Measurements from ENCODE around the gene ZNF804A. TPM values are rescaled to one million over a fixed set of nuclear protein-coding genes. Genes with fewer than 3 reads are reported as not detected.
A peak's percentile ranks its signal among the peaks of the same experiment; 100 is the strongest.

Gene ZNF804A
- polyA plus RNA-seq, 3 donors, result 0.83 to 3.7 (median 1.8) TPM

DNA sequence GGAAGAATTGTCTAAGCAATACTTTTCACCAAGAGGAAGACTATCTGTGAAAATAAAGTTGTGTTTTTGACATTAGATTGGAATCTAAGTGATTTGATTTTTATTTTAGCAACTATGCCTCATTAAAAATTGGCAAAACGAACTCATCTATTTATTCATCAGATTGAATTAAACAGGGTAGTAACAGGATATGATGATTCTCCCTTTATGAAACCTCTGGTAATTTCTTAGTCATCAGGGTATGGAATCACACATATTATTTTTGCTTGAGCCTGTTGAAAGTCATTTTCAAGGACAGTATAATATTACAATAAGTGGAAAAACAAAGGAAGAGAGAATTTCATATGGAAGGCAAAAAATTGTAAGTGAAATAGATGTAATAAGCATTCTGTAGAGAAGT lies 22.0 kb downstream of the ZNF804A start:
- Histone ChIP-seq H3K9ac (ENCODE audit: insufficient read depth, low read length, poor library complexity, severe bottlenecking) (no peak overlapping the region), H3K27ac (ENCODE audit: low read depth in 1 of 2, low read length in 2 of 2) (peak overlapping the region in 1 of 2 donors; percentile 37), H3K9me3 (replicated peaks in 1 of 2; ENCODE audit: control insufficient read depth in 1 of 2, insufficient read depth in 1 of 2, low read length in 2 of 2) (no peaks in the 10 kb centered on the region), H4K20me1 (ENCODE audit: insufficient read depth, low read length) (no peaks in the 10 kb centered on the region), H3K4me2 (replicated peaks; ENCODE audit: extremely low read depth, low read length, poor library complexity, severe bottlenecking) (no peak overlapping the region), H3K4me1 (ENCODE audit: control insufficient read depth in 1 of 2, insufficient read depth in 2 of 2, low read length in 2 of 2) (peaks cover 0 to 7% of the 10 kb centered on the region in 2 donors), H3K27me3 (ENCODE audit: control insufficient read depth in 2 of 2, insufficient read depth in 2 of 2, low read length in 2 of 2) (no peaks in the 10 kb centered on the region), H2AFZ (ENCODE audit: insufficient read depth, low read depth, low read length, poor library complexity, severe bottlenecking) (no peak overlapping the region), H3K36me3 (replicated peaks in 1 of 2; ENCODE audit: control insufficient read depth in 1 of 2, insufficient read depth in 2 of 2, low read length in 2 of 2) (no peaks in the 10 kb centered on the region), H3K79me2 (ENCODE audit: insufficient read depth, low read length) (no peaks in the 10 kb centered on the region), H3K4me3 (replicated peaks in 1 of 3; ENCODE audit: low read depth in 2 of 3, low read length in 3 of 3) (no peak overlapping the region)
- WGBS (ENCODE audit: insufficient coverage), result no CpG with 5 or more reads among the region's 1 CpG
- peak overlapping the region in 2 of 7 donors; percentile 61 to 81 for H3K27ac Mint-ChIP-seq
- H3K4me3 Mint-ChIP-seq, result no peak overlapping the region
- DNase-seq, result peak in 1 of 3 donors; percentile 31
- peaks cover 6% of the 10 kb centered on the region for H3K4me1 Mint-ChIP-seq
- intact Hi-C loops (cut with micrococcal nuclease), result no loop called here
- H3K27me3 Mint-ChIP-seq (ENCODE audit: low read depth in 3 of 3), result no peaks in the 10 kb centered on the region
- H3K9me3 Mint-ChIP-seq, result no peaks in the 10 kb centered on the region
- H3K36me3 Mint-ChIP-seq, result peaks cover 0 to 3% of the 10 kb centered on the region in 2 donors
- TF ChIP-seq, protein P1, sequence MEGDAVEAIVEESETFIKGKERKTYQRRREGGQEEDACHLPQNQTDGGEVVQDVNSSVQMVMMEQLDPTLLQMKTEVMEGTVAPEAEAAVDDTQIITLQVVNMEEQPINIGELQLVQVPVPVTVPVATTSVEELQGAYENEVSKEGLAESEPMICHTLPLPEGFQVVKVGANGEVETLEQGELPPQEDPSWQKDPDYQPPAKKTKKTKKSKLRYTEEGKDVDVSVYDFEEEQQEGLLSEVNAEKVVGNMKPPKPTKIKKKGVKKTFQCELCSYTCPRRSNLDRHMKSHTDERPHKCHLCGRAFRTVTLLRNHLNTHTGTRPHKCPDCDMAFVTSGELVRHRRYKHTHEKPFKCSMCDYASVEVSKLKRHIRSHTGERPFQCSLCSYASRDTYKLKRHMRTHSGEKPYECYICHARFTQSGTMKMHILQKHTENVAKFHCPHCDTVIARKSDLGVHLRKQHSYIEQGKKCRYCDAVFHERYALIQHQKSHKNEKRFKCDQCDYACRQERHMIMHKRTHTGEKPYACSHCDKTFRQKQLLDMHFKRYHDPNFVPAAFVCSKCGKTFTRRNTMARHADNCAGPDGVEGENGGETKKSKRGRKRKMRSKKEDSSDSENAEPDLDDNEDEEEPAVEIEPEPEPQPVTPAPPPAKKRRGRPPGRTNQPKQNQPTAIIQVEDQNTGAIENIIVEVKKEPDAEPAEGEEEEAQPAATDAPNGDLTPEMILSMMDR (IDR thresholded peaks at IDR 0.05), result no peak

DNA sequence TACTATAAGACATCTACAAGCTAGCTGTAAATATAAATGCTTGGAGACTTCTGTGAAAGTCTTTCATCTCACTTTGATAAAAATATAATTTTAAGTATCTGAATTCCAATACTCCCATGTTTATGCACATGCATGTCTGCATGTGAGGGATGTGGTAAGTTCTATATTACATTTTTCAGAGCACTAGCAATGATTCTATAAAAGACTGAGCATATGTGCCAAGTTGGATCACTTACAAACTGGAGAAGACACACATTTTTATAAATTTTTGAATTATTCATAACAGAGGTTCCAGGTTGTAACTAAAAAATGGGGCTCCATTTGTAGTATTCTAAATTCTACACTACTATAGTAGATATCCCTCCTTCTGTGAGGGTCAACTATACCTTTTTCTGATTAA lies 26.0 kb downstream of the ZNF804A start:
- no peak overlapping the region for H3K4me2 ChIP-seq (replicated peaks; ENCODE audit: extremely low read depth, low read length, poor library complexity, severe bottlenecking)
- no peaks in the 10 kb centered on the region for H3K9me3 ChIP-seq (replicated peaks in 1 of 2; ENCODE audit: control insufficient read depth in 1 of 2, insufficient read depth in 1 of 2, low read length in 2 of 2)
- no peak for DNase-seq
- intact Hi-C loops (cut with micrococcal nuclease), result no loop called here
- H3K27me3 Mint-ChIP-seq (ENCODE audit: low read depth in 3 of 3), result peaks cover 0 to 1% (median 0%) of the 10 kb centered on the region in 3 donors
- no peak overlapping the region for H3K4me3 Mint-ChIP-seq
- peaks cover 0 to 6% (median 0%) of the 10 kb centered on the region in 7 donors for H3K9me3 Mint-ChIP-seq
- peaks cover 3 to 11% of the 10 kb centered on the region in 2 donors for H3K4me1 ChIP-seq (ENCODE audit: control insufficient read depth in 1 of 2, insufficient read depth in 2 of 2, low read length in 2 of 2)
- H3K27me3 ChIP-seq (ENCODE audit: control insufficient read depth in 2 of 2, insufficient read depth in 2 of 2, low read length in 2 of 2), result no peaks in the 10 kb centered on the region
- no peaks in the 10 kb centered on the region for H3K36me3 ChIP-seq (replicated peaks in 1 of 2; ENCODE audit: control insufficient read depth in 1 of 2, insufficient read depth in 2 of 2, low read length in 2 of 2)
- H3K9ac ChIP-seq (ENCODE audit: insufficient read depth, low read length, poor library complexity, severe bottlenecking), result no peak overlapping the region
- no peak overlapping the region for H3K4me3 ChIP-seq (replicated peaks in 1 of 3; ENCODE audit: low read depth in 2 of 3, low read length in 3 of 3)
- H3K4me1 Mint-ChIP-seq, result peaks cover 12% of the 10 kb centered on the region
- H2AFZ ChIP-seq (ENCODE audit: insufficient read depth, low read depth, low read length, poor library complexity, severe bottlenecking), result no peak overlapping the region
- H4K20me1 ChIP-seq (ENCODE audit: insufficient read depth, low read length), result no peaks in the 10 kb centered on the region
- TF ChIP-seq, protein P1 (IDR thresholded peaks at IDR 0.05), result no peak
- H3K27ac ChIP-seq (ENCODE audit: low read depth in 1 of 2, low read length in 2 of 2), result no peak overlapping the region
- H3K27ac Mint-ChIP-seq, result no peak overlapping the region
- no peaks in the 10 kb centered on the region for H3K79me2 ChIP-seq (ENCODE audit: insufficient read depth, low read length)
- H3K36me3 Mint-ChIP-seq, result peaks cover 0 to 3% of the 10 kb centered on the region in 2 donors

Data from CD14-positive monocyte (primary cell).